ENCODE results near the gene GRAMD1A. TPM values are rescaled to one million over a fixed set of nuclear protein-coding genes. Genes with fewer than 3 reads are reported as not detected.

GRAMD1A gene
- total RNA-seq, 1 donor from 2014 or later: 90.7 TPM

DNA sequence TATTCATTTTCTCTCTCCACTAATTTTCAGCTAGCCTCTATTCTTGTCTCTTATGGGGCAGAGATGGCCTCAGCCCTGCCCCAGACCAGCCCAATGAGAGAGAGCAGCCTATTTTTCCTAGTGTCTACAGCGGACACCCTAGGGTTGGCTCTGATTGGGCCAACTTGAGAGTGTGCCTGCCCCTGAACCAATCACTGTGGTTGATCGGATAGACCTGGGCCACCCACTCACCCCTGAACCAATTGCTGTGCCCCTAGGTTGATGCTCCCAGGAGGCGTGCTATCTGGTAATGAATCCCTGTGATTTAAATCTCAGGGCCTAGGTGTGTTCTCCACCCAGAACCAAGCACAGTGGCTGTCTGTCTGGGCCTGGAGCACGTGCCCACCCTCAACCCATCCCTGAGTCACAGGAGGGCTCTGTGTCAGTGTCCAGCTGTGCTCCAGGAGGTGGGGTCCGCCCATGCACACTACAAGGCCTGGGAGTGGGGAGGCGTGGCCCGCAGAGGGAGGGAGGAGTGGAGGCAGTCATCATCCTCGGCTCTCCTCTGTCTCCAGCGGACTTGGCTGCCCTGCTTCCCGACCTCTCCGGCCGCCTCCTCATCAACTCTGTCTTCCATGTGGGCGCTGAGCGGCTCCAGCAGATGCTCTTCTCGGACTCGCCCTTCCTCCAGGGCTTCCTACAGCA is 15.3 kb downstream of the GRAMD1A start:
- Histone ChIP-seq H3K36me3 (peaks cover 87% of the 10 kb centered on the region), H3K27ac (no peak overlapping the region), H3K9me3 (no peaks in the 10 kb centered on the region), H3K4me3 (no peak overlapping the region), H3K4me1 (peaks cover 47% of the 10 kb centered on the region), H3K27me3 (ENCODE audit: low read depth) (no peaks in the 10 kb centered on the region)
- ATAC-seq (no peak), DNase-seq (no peak)
- TF ChIP-seq, protein P1, sequence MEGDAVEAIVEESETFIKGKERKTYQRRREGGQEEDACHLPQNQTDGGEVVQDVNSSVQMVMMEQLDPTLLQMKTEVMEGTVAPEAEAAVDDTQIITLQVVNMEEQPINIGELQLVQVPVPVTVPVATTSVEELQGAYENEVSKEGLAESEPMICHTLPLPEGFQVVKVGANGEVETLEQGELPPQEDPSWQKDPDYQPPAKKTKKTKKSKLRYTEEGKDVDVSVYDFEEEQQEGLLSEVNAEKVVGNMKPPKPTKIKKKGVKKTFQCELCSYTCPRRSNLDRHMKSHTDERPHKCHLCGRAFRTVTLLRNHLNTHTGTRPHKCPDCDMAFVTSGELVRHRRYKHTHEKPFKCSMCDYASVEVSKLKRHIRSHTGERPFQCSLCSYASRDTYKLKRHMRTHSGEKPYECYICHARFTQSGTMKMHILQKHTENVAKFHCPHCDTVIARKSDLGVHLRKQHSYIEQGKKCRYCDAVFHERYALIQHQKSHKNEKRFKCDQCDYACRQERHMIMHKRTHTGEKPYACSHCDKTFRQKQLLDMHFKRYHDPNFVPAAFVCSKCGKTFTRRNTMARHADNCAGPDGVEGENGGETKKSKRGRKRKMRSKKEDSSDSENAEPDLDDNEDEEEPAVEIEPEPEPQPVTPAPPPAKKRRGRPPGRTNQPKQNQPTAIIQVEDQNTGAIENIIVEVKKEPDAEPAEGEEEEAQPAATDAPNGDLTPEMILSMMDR (IDR thresholded peaks at IDR 0.05): no peak
- intact Hi-C loops (cut with DNase I): no loop called here

DNA sequence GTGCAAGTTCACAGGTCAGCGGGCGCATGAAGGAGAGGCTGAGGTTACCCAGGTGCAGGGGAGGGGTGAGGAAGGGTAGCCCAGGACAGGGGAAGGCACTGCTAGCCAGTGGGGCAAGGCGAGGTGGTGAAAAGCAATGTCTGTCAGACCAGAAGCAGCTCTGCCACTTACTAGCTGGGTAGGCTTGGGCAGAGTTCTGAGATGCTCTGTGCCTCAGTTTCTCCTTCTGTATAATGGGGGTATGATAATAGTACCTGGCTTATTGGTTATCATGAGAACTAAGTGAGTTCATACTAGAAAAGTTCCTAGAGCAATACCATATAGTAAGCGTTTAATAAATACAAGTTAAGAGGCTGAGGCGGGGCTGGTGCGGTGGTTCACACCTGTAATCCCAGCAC is 15.8 kb downstream of the GRAMD1A start:
- peaks cover 87% of the 10 kb centered on the region for H3K36me3 ChIP-seq
- H3K9me3 ChIP-seq: no peaks in the 10 kb centered on the region
- H3K4me1 ChIP-seq: peaks cover 42% of the 10 kb centered on the region
- DNase-seq (no peak), ATAC-seq (no peak)
- intact Hi-C loops (cut with DNase I): no loop called here
- no peak overlapping the region for H3K27ac ChIP-seq
- no peak overlapping the region for H3K4me3 ChIP-seq
- no peaks in the 10 kb centered on the region for H3K27me3 ChIP-seq (ENCODE audit: low read depth)
- TF ChIP-seq, protein P1 (IDR thresholded peaks at IDR 0.05): no peak

DNA sequence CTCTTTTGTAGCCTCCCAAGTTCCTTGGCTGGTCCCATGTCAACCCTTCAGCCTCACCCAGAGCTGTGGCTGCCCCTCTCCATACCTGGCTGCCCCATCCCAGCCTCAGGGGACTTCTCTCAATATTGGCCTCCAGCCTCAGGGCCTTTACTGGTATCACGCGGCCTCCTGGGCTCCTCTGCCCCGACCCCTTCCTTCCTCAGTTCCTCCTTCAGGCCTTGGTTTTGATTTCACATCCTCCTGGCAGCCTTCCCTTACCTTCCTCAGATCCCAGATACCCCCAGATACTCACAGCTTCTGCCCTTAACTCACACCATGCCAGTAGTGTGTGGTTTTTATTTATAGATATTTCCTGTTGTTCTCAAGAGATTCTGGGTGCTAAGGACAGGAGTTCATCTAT is 17.4 kb downstream of the GRAMD1A start:
- Histone ChIP-seq H3K36me3 (peaks cover 87% of the 10 kb centered on the region), H3K27ac (no peak overlapping the region), H3K27me3 (ENCODE audit: low read depth) (no peaks in the 10 kb centered on the region), H3K4me1 (peaks cover 29% of the 10 kb centered on the region), H3K9me3 (no peaks in the 10 kb centered on the region), H3K4me3 (no peak overlapping the region)
- intact Hi-C loops (cut with DNase I): no loop called here
- TF ChIP-seq, protein P1 (IDR thresholded peaks at IDR 0.05): no peak
- ATAC-seq (no peak), DNase-seq (no peak)

DNA sequence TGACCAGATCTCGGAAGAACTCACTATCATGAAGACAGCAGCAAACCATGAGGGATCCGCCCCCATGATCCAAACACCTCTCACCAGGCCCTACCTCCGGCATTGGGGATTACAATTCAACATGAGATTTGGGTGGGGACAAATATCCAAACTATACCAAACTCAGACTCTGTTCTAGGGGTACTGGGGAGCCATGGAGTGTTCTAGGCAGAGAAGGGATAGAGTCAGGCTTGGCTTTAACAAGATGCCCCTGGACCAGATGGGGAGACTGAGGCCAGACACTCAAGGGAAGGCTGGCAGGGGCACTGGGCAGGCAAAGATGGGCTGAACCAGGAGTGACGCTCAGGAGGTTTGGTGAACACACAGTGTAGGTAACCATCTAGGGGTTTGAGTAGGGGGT is 18.3 kb downstream of the GRAMD1A start:
- Histone ChIP-seq H3K4me1 (peaks cover 20% of the 10 kb centered on the region), H3K36me3 (peaks cover 96% of the 10 kb centered on the region), H3K9me3 (no peaks in the 10 kb centered on the region), H3K4me3 (no peak overlapping the region), H3K27me3 (ENCODE audit: low read depth) (no peaks in the 10 kb centered on the region), H3K27ac (no peak overlapping the region)
- ATAC-seq: no peak
- intact Hi-C loops (cut with DNase I): no loop called here
- DNase-seq: no peak
- TF ChIP-seq, protein P1 (IDR thresholded peaks at IDR 0.05): no peak

DNA sequence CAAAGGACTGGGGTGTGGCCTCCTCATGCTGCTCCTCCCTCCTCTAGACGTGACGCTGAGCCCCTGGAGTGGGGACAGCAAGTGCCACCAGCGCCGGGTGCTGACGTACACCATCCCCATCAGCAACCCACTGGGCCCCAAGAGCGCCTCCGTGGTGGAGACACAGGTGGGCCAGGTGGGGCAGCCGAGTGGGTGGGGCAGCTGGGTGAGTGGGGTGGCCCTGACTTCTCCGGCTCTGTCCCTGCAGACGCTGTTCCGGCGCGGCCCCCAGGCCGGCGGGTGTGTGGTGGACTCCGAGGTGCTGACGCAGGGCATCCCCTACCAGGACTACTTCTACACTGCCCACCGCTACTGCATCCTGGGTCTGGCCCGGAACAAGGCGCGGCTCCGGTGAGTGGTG is 19.0 kb downstream of the GRAMD1A start:
- Histone ChIP-seq H3K27me3 (ENCODE audit: low read depth) (no peaks in the 10 kb centered on the region), H3K27ac (no peak overlapping the region), H3K4me3 (no peak overlapping the region), H3K4me1 (peaks cover 15% of the 10 kb centered on the region), H3K36me3 (peaks cover 100% of the 10 kb centered on the region), H3K9me3 (no peaks in the 10 kb centered on the region)
- ATAC-seq (no peak), DNase-seq (no peak)
- TF ChIP-seq, protein P1 (IDR thresholded peaks at IDR 0.05): no peak
- intact Hi-C loops (cut with DNase I): no loop called here
